ENCODE results near the gene SEPHS1. TPM values are rescaled to one million over a fixed set of nuclear protein-coding genes. Genes with fewer than 3 reads are reported as not detected.

Gene SEPHS1
- total and polyA plus RNA-seq, 2 donors (not counting 3 experiments of a cell fraction or from before 2014, with no cell fraction given) = 40.6 to 55.4 TPM

GRCh38 chr10:13396369-13396768, 48.3 kb upstream of the SEPHS1 start:
- H3K27me3 ChIP-seq (ENCODE audit: control insufficient read depth in 2 of 2, insufficient read depth in 2 of 2, low read length in 2 of 2) = peaks cover 5 to 14% of the 10 kb centered on the region in 2 experiments
- H3K27ac ChIP-seq (ENCODE audit: insufficient read depth, low read depth, low read length) = no peak overlapping the region
- H3K9ac ChIP-seq (replicated peaks; ENCODE audit: extremely low read depth, insufficient read depth, low read length) = no peak overlapping the region
- H3K9me3 ChIP-seq (replicated peaks; ENCODE audit: control insufficient read depth, insufficient read depth, low read length) = no peaks in the 10 kb centered on the region
- H4K20me1 ChIP-seq (replicated peaks; ENCODE audit: control insufficient read depth, extremely low read depth, insufficient read depth, low read length) = no peaks in the 10 kb centered on the region
- H3K36me3 ChIP-seq (ENCODE audit: control insufficient read depth in 2 of 2, extremely low read depth in 1 of 2, insufficient read depth in 2 of 2, low read length in 2 of 2) = no peaks in the 10 kb centered on the region
- H3K4me2 ChIP-seq (ENCODE audit: insufficient read depth, low read length) = no peak overlapping the region
- DNase-seq (ENCODE audit: low read depth, low spot score) = no peak
- intact Hi-C loops (cut with micrococcal nuclease) = no loop called here
- no TSS peak for BruUV-seq (replicated peaks)
- H3K79me2 ChIP-seq (ENCODE audit: control insufficient read depth, insufficient read depth, low read length) = no peaks in the 10 kb centered on the region
- H3K4me3 ChIP-seq (replicated peaks in 1 of 3; ENCODE audit: insufficient read depth in 1 of 3, low read depth in 1 of 3, low read length in 3 of 3) = no peak overlapping the region
- H3K9me1 ChIP-seq (replicated peaks; ENCODE audit: control insufficient read depth, extremely low read depth, insufficient read depth, low read length) = no peaks in the 10 kb centered on the region
- TF ChIP-seq, protein P1, sequence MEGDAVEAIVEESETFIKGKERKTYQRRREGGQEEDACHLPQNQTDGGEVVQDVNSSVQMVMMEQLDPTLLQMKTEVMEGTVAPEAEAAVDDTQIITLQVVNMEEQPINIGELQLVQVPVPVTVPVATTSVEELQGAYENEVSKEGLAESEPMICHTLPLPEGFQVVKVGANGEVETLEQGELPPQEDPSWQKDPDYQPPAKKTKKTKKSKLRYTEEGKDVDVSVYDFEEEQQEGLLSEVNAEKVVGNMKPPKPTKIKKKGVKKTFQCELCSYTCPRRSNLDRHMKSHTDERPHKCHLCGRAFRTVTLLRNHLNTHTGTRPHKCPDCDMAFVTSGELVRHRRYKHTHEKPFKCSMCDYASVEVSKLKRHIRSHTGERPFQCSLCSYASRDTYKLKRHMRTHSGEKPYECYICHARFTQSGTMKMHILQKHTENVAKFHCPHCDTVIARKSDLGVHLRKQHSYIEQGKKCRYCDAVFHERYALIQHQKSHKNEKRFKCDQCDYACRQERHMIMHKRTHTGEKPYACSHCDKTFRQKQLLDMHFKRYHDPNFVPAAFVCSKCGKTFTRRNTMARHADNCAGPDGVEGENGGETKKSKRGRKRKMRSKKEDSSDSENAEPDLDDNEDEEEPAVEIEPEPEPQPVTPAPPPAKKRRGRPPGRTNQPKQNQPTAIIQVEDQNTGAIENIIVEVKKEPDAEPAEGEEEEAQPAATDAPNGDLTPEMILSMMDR (IDR thresholded peaks at IDR 0.05; ENCODE audit: extremely low read depth in 1 of 2, insufficient read depth in 1 of 2, low read depth in 1 of 2, low read length in 2 of 2) = no peak
- TF ChIP-seq MAX (IDR thresholded peaks at IDR 0.05; ENCODE audit: insufficient read depth, insufficient read length) (no peak), GATA2 (IDR thresholded peaks at IDR 0.05; ENCODE audit: insufficient read depth, insufficient read length, low read depth, low read length) (no peak), JUN (IDR thresholded peaks at IDR 0.05; ENCODE audit: borderline replicate concordance, insufficient read depth, insufficient read length, low read depth) (no peak), POLR2AphosphoS5 (IDR thresholded peaks at IDR 0.05; ENCODE audit: insufficient read depth, low read depth, low read length) (no peak)
- H2AFZ ChIP-seq (ENCODE audit: low read depth, low read length) = no peak overlapping the region
- FAIRE-seq = no peak
- CTCF ChIA-PET = interaction anchor here (1.0 kb wide), 1 partner anchor 11 kb away, joined by 3 read pairs; no protein-coding TSS in a partner anchor
- H3K4me1 ChIP-seq (ENCODE audit: control insufficient read depth, extremely low read depth, insufficient read depth, low read length) = no peaks in the 10 kb centered on the region
- dilution Hi-C loops (cut with MboI; ENCODE audit: extremely low pct_ligation_motif_present, low sequenced_read_pairs) = no loop called here
- POLR2A ChIA-PET = no interaction called here

- FAIRE-seq (no peak), DNase-seq (ENCODE audit: low read depth, low spot score) (no peak)
- intact Hi-C loops (cut with micrococcal nuclease) = no loop called here
- BruUV-seq (replicated peaks) = no TSS peak
- Histone ChIP-seq H3K4me3 (replicated peaks in 1 of 3; ENCODE audit: insufficient read depth in 1 of 3, low read depth in 1 of 3, low read length in 3 of 3) (no peak overlapping the region), H3K36me3 (ENCODE audit: control insufficient read depth in 2 of 2, extremely low read depth in 1 of 2, insufficient read depth in 2 of 2, low read length in 2 of 2) (no peaks in the 10 kb centered on the region), H3K4me2 (ENCODE audit: insufficient read depth, low read length) (no peak overlapping the region), H3K9me3 (replicated peaks; ENCODE audit: control insufficient read depth, insufficient read depth, low read length) (no peaks in the 10 kb centered on the region), H3K9me1 (replicated peaks; ENCODE audit: control insufficient read depth, extremely low read depth, insufficient read depth, low read length) (no peaks in the 10 kb centered on the region), H3K27ac (ENCODE audit: insufficient read depth, low read depth, low read length) (no peak overlapping the region), H2AFZ (ENCODE audit: low read depth, low read length) (no peak overlapping the region), H3K4me1 (ENCODE audit: control insufficient read depth, extremely low read depth, insufficient read depth, low read length) (peaks cover 2% of the 10 kb centered on the region), H4K20me1 (replicated peaks; ENCODE audit: control insufficient read depth, extremely low read depth, insufficient read depth, low read length) (no peaks in the 10 kb centered on the region), H3K79me2 (ENCODE audit: control insufficient read depth, insufficient read depth, low read length) (no peaks in the 10 kb centered on the region), H3K9ac (replicated peaks; ENCODE audit: extremely low read depth, insufficient read depth, low read length) (no peak overlapping the region), H3K27me3 (ENCODE audit: control insufficient read depth in 2 of 2, insufficient read depth in 2 of 2, low read length in 2 of 2) (peaks cover 7 to 10% of the 10 kb centered on the region in 2 experiments)
- ChIA-PET POLR2A (no interaction called here), CTCF (no interaction called here)
- dilution Hi-C loops (cut with MboI; ENCODE audit: extremely low pct_ligation_motif_present, low sequenced_read_pairs) = no loop called here
- TF ChIP-seq EZH2 (IDR thresholded peaks at IDR 0.05; ENCODE audit: borderline replicate concordance, low read depth, low read length, severe bottlenecking) (no peak), MYC (IDR thresholded peaks at IDR 0.05; ENCODE audit: low read depth, low read length) (no peak), FOS (IDR thresholded peaks at IDR 0.05; ENCODE audit: borderline replicate concordance, insufficient read depth, low read length) (no peak), GATA2 (IDR thresholded peaks at IDR 0.05; ENCODE audit: insufficient read depth, insufficient read length, low read depth, low read length) (no peak), MAX (IDR thresholded peaks at IDR 0.05; ENCODE audit: insufficient read depth, insufficient read length) (no peak), POLR2A (IDR thresholded peaks at IDR 0.05; ENCODE audit: low read depth, low read length) (no peak), JUN (IDR thresholded peaks at IDR 0.05; ENCODE audit: borderline replicate concordance, insufficient read depth, insufficient read length, low read depth) (no peak), POLR2AphosphoS5 (IDR thresholded peaks at IDR 0.05; ENCODE audit: insufficient read depth, low read depth, low read length) (no peak)
- TF ChIP-seq, protein P1 (IDR thresholded peaks at IDR 0.05; ENCODE audit: extremely low read depth in 1 of 2, insufficient read depth in 1 of 2, low read depth in 1 of 2, low read length in 2 of 2) = no peak
Observed at GRCh38 chr10:13395540-13395939, 47.4 kb upstream of the SEPHS1 start.

Data from endothelial cell of umbilical vein (primary cell).